ENCODE measurements around the gene PLXNB2. TPM values are rescaled to one million over a fixed set of nuclear protein-coding genes. Genes with fewer than 3 reads are reported as not detected.

The PLXNB2 gene
- total and polyA plus RNA-seq, 3 donors from 2014 or later, result 98.0 to 243 (median 219) TPM

DNA sequence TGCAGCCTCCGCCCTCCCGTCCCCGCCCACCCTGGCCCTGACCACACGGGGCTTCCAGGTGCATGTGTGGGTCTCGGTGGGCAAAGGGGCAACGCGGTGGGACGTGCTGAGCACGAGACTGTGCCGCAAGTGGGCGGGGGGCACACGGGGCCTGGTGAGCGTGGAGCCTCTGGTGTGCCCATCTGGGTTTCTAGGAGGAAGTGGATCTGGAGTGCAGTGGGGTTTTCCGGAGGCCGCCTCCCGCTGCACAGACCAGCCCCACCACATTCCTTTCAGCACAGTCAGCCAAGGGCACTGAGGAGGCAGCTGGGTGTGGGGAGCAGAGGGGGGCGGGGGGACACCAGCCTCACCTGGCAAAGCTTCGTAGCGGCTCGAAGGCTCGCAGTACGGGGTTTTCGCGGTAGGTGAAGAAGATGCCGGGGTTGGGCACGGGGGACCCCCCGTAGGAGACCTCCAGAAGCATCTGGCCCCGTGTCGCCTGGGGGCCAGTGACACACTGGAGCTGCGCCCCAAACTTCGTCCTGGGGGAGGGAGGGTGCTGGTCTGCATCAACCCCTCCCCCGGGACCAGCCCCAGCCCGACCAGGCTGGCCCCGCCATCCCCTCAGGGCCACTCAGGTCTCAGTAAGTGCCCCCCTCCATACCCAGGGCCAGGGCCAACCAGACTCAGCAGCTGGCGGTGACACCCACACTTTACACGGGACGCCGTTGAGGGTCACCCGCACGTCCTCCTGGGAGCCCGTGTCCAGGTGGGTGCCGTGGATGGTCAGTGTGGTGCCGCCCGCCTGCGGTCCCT lies 24.9 kb downstream of the PLXNB2 start:
- H3K9me3 ChIP-seq, result no peaks in the 10 kb centered on the region
- H3K4me3 ChIP-seq, result no peak overlapping the region
- 84 to 92% methylated on average over 12 to 44 of the region's 45 CpGs for WGBS, 2 donors
- TF ChIP-seq, protein P1, sequence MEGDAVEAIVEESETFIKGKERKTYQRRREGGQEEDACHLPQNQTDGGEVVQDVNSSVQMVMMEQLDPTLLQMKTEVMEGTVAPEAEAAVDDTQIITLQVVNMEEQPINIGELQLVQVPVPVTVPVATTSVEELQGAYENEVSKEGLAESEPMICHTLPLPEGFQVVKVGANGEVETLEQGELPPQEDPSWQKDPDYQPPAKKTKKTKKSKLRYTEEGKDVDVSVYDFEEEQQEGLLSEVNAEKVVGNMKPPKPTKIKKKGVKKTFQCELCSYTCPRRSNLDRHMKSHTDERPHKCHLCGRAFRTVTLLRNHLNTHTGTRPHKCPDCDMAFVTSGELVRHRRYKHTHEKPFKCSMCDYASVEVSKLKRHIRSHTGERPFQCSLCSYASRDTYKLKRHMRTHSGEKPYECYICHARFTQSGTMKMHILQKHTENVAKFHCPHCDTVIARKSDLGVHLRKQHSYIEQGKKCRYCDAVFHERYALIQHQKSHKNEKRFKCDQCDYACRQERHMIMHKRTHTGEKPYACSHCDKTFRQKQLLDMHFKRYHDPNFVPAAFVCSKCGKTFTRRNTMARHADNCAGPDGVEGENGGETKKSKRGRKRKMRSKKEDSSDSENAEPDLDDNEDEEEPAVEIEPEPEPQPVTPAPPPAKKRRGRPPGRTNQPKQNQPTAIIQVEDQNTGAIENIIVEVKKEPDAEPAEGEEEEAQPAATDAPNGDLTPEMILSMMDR (IDR thresholded peaks at IDR 0.05), result no peak
- no peak for TF ChIP-seq POLR2A (IDR thresholded peaks at IDR 0.05)
- H3K4me1 ChIP-seq, result no peaks in the 10 kb centered on the region
- intact Hi-C loops (cut with DNase I; ENCODE audit: low total_unique reads), result no loop called here
- no peaks in the 10 kb centered on the region for H3K27me3 ChIP-seq
- H3K27ac ChIP-seq, result no peak overlapping the region
- no peaks in the 10 kb centered on the region for H3K36me3 ChIP-seq (ENCODE audit: low read depth, missing control alignments)
- DNase-seq, result no peak

DNA sequence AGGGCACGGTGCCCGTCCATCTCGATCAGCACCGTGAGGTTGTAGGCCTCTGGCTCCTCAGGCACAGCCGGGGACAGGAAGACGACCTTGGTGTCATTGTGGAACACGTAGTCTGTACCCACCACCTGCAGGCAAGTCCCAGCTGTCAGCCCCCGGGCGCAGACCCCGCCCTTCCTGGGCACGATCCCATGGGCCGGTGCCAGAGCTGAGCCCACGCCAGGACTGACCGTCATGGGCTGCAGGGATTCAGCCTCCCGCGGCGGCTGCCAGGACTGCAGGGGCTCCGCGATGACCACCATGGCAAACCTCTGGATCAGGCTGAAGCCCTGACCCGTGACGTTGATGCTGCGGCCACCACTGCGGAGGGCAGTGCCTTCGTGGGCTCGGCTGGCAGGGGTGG lies 25.5 kb downstream of the PLXNB2 start:
- no peak overlapping the region for H3K4me3 ChIP-seq
- no peaks in the 10 kb centered on the region for H3K9me3 ChIP-seq
- H3K27ac ChIP-seq, result no peak overlapping the region
- intact Hi-C loops (cut with DNase I; ENCODE audit: low total_unique reads), result no loop called here
- no peaks in the 10 kb centered on the region for H3K36me3 ChIP-seq (ENCODE audit: low read depth, missing control alignments)
- no peaks in the 10 kb centered on the region for H3K27me3 ChIP-seq
- TF ChIP-seq, protein P1 (IDR thresholded peaks at IDR 0.05), result no peak
- no peak for TF ChIP-seq POLR2A (IDR thresholded peaks at IDR 0.05)
- DNase-seq, result no peak
- 80 to 94% methylated on average over 8 to 20 of the region's 25 CpGs for WGBS, 2 donors
- H3K4me1 ChIP-seq, result no peaks in the 10 kb centered on the region

DNA sequence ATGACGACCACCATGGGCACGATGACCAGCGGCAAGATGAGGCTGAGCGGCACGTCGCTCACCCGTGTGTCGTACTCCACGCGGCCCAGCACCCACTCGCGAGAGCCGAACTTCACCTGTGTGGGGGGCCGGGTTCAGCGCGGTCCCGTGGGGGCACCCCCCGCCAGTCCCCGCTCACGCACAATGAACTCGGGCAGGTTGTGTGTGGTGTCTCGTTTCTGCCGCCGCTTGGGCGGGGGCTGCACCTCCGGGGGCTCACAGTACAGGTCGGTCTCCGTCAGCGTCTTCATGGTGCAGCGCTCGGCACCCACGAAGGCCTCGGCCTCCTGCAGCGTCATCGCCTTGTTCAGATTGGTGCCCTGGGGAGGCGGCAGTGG lies 26.1 kb downstream of the PLXNB2 start:
- TF ChIP-seq, protein P1 (IDR thresholded peaks at IDR 0.05), result no peak
- no peak for TF ChIP-seq POLR2A (IDR thresholded peaks at IDR 0.05)
- WGBS, 2 donors, result 94% methylated on average over 36 of the region's 36 CpGs; no CpG with 5 or more reads in 1 of the 2 donors
- Histone ChIP-seq H3K9me3 (no peaks in the 10 kb centered on the region), H3K27me3 (no peaks in the 10 kb centered on the region), H3K4me3 (no peak overlapping the region), H3K4me1 (no peaks in the 10 kb centered on the region), H3K27ac (no peak overlapping the region), H3K36me3 (ENCODE audit: low read depth, missing control alignments) (no peaks in the 10 kb centered on the region)
- no peak for DNase-seq
- intact Hi-C loops (cut with DNase I; ENCODE audit: low total_unique reads), result no loop called here

DNA sequence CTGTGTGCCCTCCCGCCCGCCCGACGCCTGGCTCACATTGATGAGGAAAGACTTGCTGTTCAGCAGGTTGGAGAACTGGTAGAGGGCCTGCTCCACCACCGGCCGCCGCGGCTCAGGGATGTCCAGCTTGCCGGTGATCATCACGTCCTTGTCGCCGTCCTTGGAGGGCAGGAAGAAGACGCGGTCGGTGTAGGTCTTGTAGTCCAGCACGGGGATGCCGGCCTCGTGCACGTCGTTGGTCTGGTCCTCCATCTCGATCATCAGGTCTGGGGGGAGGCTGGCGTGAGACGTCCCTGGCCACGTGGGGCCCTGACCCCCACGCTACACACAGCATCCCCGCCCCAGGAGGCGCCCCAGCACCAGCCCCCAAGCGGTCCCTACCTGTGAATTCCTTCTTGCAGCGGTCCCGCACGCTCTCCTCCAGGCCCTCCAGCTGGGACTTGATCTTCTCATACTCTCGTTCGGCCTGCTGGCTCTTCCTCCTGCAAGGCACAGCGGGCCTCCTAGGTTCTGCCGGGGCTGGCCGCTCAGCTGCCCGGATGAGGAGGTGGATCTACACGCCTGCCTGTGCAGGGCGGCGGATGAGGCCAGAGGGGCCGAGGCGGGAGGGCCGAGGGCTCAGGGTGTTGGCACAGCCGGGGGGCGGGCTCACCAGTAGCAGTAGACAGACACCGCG lies 26.6 kb downstream of the PLXNB2 start:
- Histone ChIP-seq H3K4me1 (no peaks in the 10 kb centered on the region), H3K9me3 (no peaks in the 10 kb centered on the region), H3K36me3 (ENCODE audit: low read depth, missing control alignments) (no peaks in the 10 kb centered on the region), H3K27me3 (no peaks in the 10 kb centered on the region), H3K4me3 (no peak overlapping the region), H3K27ac (no peak overlapping the region)
- WGBS, 2 donors, result 94 to 96% methylated on average over 40 to 47 of the region's 47 CpGs
- intact Hi-C loops (cut with DNase I; ENCODE audit: low total_unique reads), result no loop called here
- no peak for DNase-seq
- TF ChIP-seq, protein P1 (IDR thresholded peaks at IDR 0.05), result no peak
- TF ChIP-seq POLR2A (IDR thresholded peaks at IDR 0.05), result no peak
